ENCODE results near the gene ARHGAP22. TPM values are rescaled to one million over a fixed set of nuclear protein-coding genes. Genes with fewer than 3 reads are reported as not detected.
A peak's percentile ranks its signal among the peaks of the same experiment; 100 is the strongest.

The ARHGAP22 gene
- total RNA-seq, 2 experiments from 2014 or later = 0.19 to 0.46 TPM

- Histone ChIP-seq H3K4me1 (ENCODE audit: insufficient read depth, low read length, poor library complexity, severe bottlenecking) (peaks cover 18% of the 10 kb centered on the region), H3K9me2 (ENCODE audit: insufficient read depth, low read length) (no peaks in the 10 kb centered on the region), H3K4me2 (ENCODE audit: low read length) (no peak overlapping the region), H2AFZ (ENCODE audit: low read length) (peak overlapping the region; percentile 68; the same call in 1 of the 2 replicates), H3K27ac (ENCODE audit: low read depth, low read length, poor library complexity, severe bottlenecking) (no peak overlapping the region), H3K36me3 (ENCODE audit: insufficient read depth, low read length) (no peaks in the 10 kb centered on the region), H3K9me3 (ENCODE audit: low read length) (no peaks in the 10 kb centered on the region), H3K4me3 (ENCODE audit: low read depth, low read length, poor library complexity, severe bottlenecking) (no peak overlapping the region), H4K20me1 (ENCODE audit: insufficient read depth, low read length) (no peaks in the 10 kb centered on the region), H3K79me2 (ENCODE audit: insufficient read depth, low read depth, low read length) (no peaks in the 10 kb centered on the region)
- intact Hi-C loops (cut with micrococcal nuclease; ENCODE audit: unreplicated experiment) = loop anchor here (1.0 to 10.0 kb wide), 4 partner anchors 56 to 403 kb away; no protein-coding TSS in a partner anchor
- DNase-seq (ENCODE audit: low spot score) = peak; percentile 79
- BruUV-seq (replicated peaks) = no TSS peak
- TF ChIP-seq CTCF (conservative IDR thresholded peaks at IDR 0.05; ENCODE audit: low read length) = peak; percentile 99
- TF ChIP-seq EZH2phosphoT487 (IDR thresholded peaks at IDR 0.05; ENCODE audit: borderline replicate concordance, low read depth, low read length) = no peak
- ChIA-PET POLR2A (interaction anchor here (0.9 to 2.1 kb wide), 5 partner anchors 21 to 210 kb away, joined by 3 to 12 read pairs (median 4); no protein-coding TSS in a partner anchor), CTCF (ENCODE audit: unreplicated experiment) (interaction anchor here (0.6 to 8.2 kb wide), 5 partner anchors 55 to 105 kb away, joined by 3 to 146 read pairs (median 4); no protein-coding TSS in a partner anchor)
Observed at GRCh38 chr10:48551861-48552591, 52.8 kb downstream of the ARHGAP22 start.

GRCh38 chr10:48550977-48551376, 53.9 kb downstream of the ARHGAP22 start:
- ChIA-PET POLR2A (interaction anchor here (0.5 to 1.5 kb wide), 3 partner anchors 9 to 382 kb away, joined by 3 to 4 read pairs (median 4); no protein-coding TSS in a partner anchor), CTCF (ENCODE audit: unreplicated experiment) (interaction anchor here (1.0 to 8.2 kb wide), 2 partner anchors 27 to 106 kb away, joined by 3 to 146 read pairs; no protein-coding TSS in a partner anchor)
- no peak overlapping the region for H3K4me3 ChIP-seq (ENCODE audit: low read depth, low read length, poor library complexity, severe bottlenecking)
- no peak overlapping the region for H3K4me2 ChIP-seq (ENCODE audit: low read length)
- no peaks in the 10 kb centered on the region for H3K79me2 ChIP-seq (ENCODE audit: insufficient read depth, low read depth, low read length)
- H2AFZ ChIP-seq (ENCODE audit: low read length) = no peak overlapping the region
- BruUV-seq (replicated peaks) = no TSS peak
- TF ChIP-seq CTCF (conservative IDR thresholded peaks at IDR 0.05; ENCODE audit: low read length) (no peak), EZH2phosphoT487 (IDR thresholded peaks at IDR 0.05; ENCODE audit: borderline replicate concordance, low read depth, low read length) (no peak)
- intact Hi-C loops (cut with micrococcal nuclease; ENCODE audit: unreplicated experiment) = loop anchor here (2.0 to 10.0 kb wide), 2 partner anchors 188 to 404 kb away; no protein-coding TSS in a partner anchor
- DNase-seq (ENCODE audit: low spot score) = peak; percentile 23
- H3K27ac ChIP-seq (ENCODE audit: low read depth, low read length, poor library complexity, severe bottlenecking) = no peak overlapping the region
- no peaks in the 10 kb centered on the region for H3K9me2 ChIP-seq (ENCODE audit: insufficient read depth, low read length)
- no peaks in the 10 kb centered on the region for H4K20me1 ChIP-seq (ENCODE audit: insufficient read depth, low read length)
- H3K36me3 ChIP-seq (ENCODE audit: insufficient read depth, low read length) = no peaks in the 10 kb centered on the region
- H3K4me1 ChIP-seq (ENCODE audit: insufficient read depth, low read length, poor library complexity, severe bottlenecking) = peaks cover 18% of the 10 kb centered on the region
- H3K9me3 ChIP-seq (ENCODE audit: low read length) = no peaks in the 10 kb centered on the region

All from OCI-LY7 (cell line).